A549 (cell line): ENCODE measurements around the gene PRLR. TPM values are rescaled to one million over a fixed set of nuclear protein-coding genes. Genes with fewer than 3 reads are reported as not detected.

Source experiments
- ATAC-seq, 2 experiments: fragments of 200-7000 bp in 1 of 2; fragments of >200 bp in 1 of 2; cut with Nextera tagmentation in 1 of 2; cut with Tn5 transposase in 1 of 2; 3 replicates each; pipeline versions ENCODE4 v1.8.0 to v1.9.1; 2018 to 2020; ENCODE audit warnings: mild to moderate bottlenecking in 1 of 2, moderate library complexity in 1 of 2
- CTCF ChIA-PET: fragments of 300-600 bp; sonication (Branson Sonifier 250); formaldehyde crosslinking; extraction: SDS; loops from one replicate; lab custom pipeline; 2021; ENCODE audit warnings: antibody characterized with exemption, inconsistent platforms; lab: Yijun Ruan, JAX
- POLR2A ChIA-PET: fragments of 350-600 bp; formaldehyde crosslinking; extraction: SDS; loops from one replicate; lab custom pipeline; 2021; ENCODE audit warnings: antibody characterized with exemption, inconsistent platforms; lab: Yijun Ruan, JAX
- DNase-seq, 2 experiments: peaks; one replicate each; pipeline versions ENCODE4 v3.0.0 to v3.0.0-alpha.2; 2011 to 2016; ENCODE audit warnings: low read depth in 1 of 2, low spot score in 1 of 2
- FAIRE-seq: peaks from 2 replicates; lab custom pipeline; 2011; peaks lifted over from hg19 to GRCh38; lab: Jason Lieb, UNC
- H3K27ac ChIP-seq, 2 experiments: fragments of >200 bp; sonication (Bioruptor Twin); formaldehyde crosslinking; 3 replicates each; pipeline ENCODE4 v1.5.1; 2016 to 2017
- H3K4me1 ChIP-seq: fragments of >200 bp; sonication (Bioruptor Twin); formaldehyde crosslinking; 3 replicates; pipeline ENCODE4 v1.6.1; 2016
- H3K4me2 ChIP-seq: fragments of >200 bp; sonication (Bioruptor Twin); formaldehyde crosslinking; 3 replicates; pipeline ENCODE4 v1.6.1; 2016
- H3K4me3 ChIP-seq: fragments of >200 bp; sonication (Bioruptor Twin); formaldehyde crosslinking; 3 replicates; pipeline ENCODE4 v1.5.1; 2016
- H3K9me3 ChIP-seq: fragments of >200 bp; sonication (Bioruptor Twin); formaldehyde crosslinking; 3 replicates; pipeline ENCODE4 v1.6.1; 2016
- CBX8 ChIP-seq: fragments of 200-600 bp; sonication (generic); IDR thresholded peaks from 2 replicates; pipeline ENCODE4 v1.6.1; 2016
- CHD2 ChIP-seq: fragments of 150-350 bp; IDR thresholded peaks from 2 replicates; pipeline ENCODE4 v1.6.1; 2014; ENCODE audit warnings: low read length; ENCODE audit not compliant: partially characterized antibody
- ESRRA ChIP-seq: fragments of 150-350 bp; IDR thresholded peaks from 2 replicates; pipeline ENCODE4 v1.6.1; 2014; ENCODE audit warnings: mild to moderate bottlenecking, low read length, borderline replicate concordance
- FOSB ChIP-seq: fragments of 250-450 bp; sonication (Bioruptor Pico); IDR thresholded peaks from 2 replicates; pipeline ENCODE4 v1.5.0; 2020; ENCODE audit warnings: mild to moderate bottlenecking, moderate library complexity
- FOSL2 ChIP-seq, 2 experiments: fragments of 450-650 bp in 1 of 2; fragments of >200 bp in 1 of 2; sonication (Bioruptor Twin) in 1 of 2; formaldehyde crosslinking; IDR thresholded peaks; 2 replicates each; pipeline versions ENCODE4 v1.5.0 to v1.6.1; 2016 to 2020; ENCODE audit warnings: mild to moderate bottlenecking in 1 of 2, moderate library complexity in 1 of 2
- HDAC2 ChIP-seq: fragments of 200-600 bp; sonication (generic); IDR thresholded peaks from 2 replicates; pipeline ENCODE4 v1.6.1; 2016
- HES2 ChIP-seq: fragments of >200 bp; sonication (Bioruptor Twin); formaldehyde crosslinking; IDR thresholded peaks from 2 replicates; pipeline ENCODE4 v1.6.1; 2016
- HEYL ChIP-seq: fragments of 250-450 bp; sonication (Bioruptor Pico); IDR thresholded peaks from 2 replicates; pipeline ENCODE4 v1.8.0; 2021; ENCODE audit warnings: mild to moderate bottlenecking, moderate library complexity
- HMGXB4 ChIP-seq: fragments of 250-450 bp; sonication (Bioruptor Pico); IDR thresholded peaks from 2 replicates; pipeline ENCODE4 v1.5.0; 2021; ENCODE audit warnings: mild to moderate bottlenecking, moderate library complexity, borderline replicate concordance
- HOXA7 ChIP-seq: fragments of 250-450 bp; sonication (Bioruptor Pico); IDR thresholded peaks from 2 replicates; pipeline ENCODE4 v1.5.0; 2020; ENCODE audit warnings: mild to moderate bottlenecking, moderate library complexity
- HOXB13 ChIP-seq: fragments of 250-450 bp; sonication (Bioruptor Pico); IDR thresholded peaks from 2 replicates; pipeline ENCODE4 v1.5.0; 2020; ENCODE audit warnings: low read depth, mild to moderate bottlenecking, moderate library complexity
- HOXB5 ChIP-seq: fragments of 250-450 bp; sonication (Bioruptor Pico); IDR thresholded peaks from 2 replicates; pipeline ENCODE4 v1.5.0; 2020; ENCODE audit warnings: mild to moderate bottlenecking, moderate library complexity
- JUNB ChIP-seq: fragments of >200 bp; sonication (Bioruptor Twin); formaldehyde crosslinking; IDR thresholded peaks from 2 replicates; pipeline ENCODE4 v1.6.1; 2016
- MAX ChIP-seq: IDR thresholded peaks from 2 replicates; pipeline ENCODE4 v1.6.1; 2012
- MAZ ChIP-seq: fragments of 150-350 bp; IDR thresholded peaks from 2 replicates; pipeline ENCODE4 v1.6.1; 2014; ENCODE audit warnings: antibody characterized with exemption, low read depth, low read length, borderline replicate concordance
- MYC ChIP-seq: IDR thresholded peaks from 2 replicates; pipeline ENCODE4 v1.6.1; 2012; ENCODE audit warnings: mild to moderate bottlenecking, inconsistent platforms, low read length, improper control_type of control experiment, borderline replicate concordance
- NFE2L2 ChIP-seq: fragments of 150-350 bp; conservative IDR thresholded peaks from 2 replicates; pipeline ENCODE4 v1.6.1; 2014; ENCODE audit warnings: low read length
- POLR2A ChIP-seq: IDR thresholded peaks from 2 replicates; pipeline ENCODE4 v1.6.1; 2012; ENCODE audit warnings: mild to moderate bottlenecking, low read length
- RCOR1 ChIP-seq: fragments of 150-350 bp; IDR thresholded peaks from 2 replicates; pipeline ENCODE4 v1.6.1; 2014; ENCODE audit warnings: antibody characterized with exemption, low read length, low read depth
- REST ChIP-seq: fragments of 200-600 bp; sonication (generic); IDR thresholded peaks from 2 replicates; pipeline ENCODE4 v1.6.1; 2016; ENCODE audit warnings: antibody characterized with exemption, mild to moderate bottlenecking, moderate library complexity
- RNF2 ChIP-seq: fragments of 200-600 bp; sonication (generic); IDR thresholded peaks from 2 replicates; pipeline ENCODE4 v1.6.1; 2016; ENCODE audit warnings: low read depth, mild to moderate bottlenecking, antibody characterized with exemption, moderate library complexity, borderline replicate concordance
- SREBF2 ChIP-seq: fragments of 450-650 bp; IDR thresholded peaks from 2 replicates; pipeline ENCODE4 v1.6.1; 2014; ENCODE audit warnings: mild to moderate bottlenecking, moderate library complexity
- TP53 ChIP-seq: fragments of 250-450 bp; sonication (Bioruptor Pico); IDR thresholded peaks from 2 replicates; pipeline ENCODE4 v1.5.0; 2021; ENCODE audit warnings: mild to moderate bottlenecking, moderate library complexity
- WGBS: methylation state at CpG from one replicate; pipeline ENCODE4 v1.1.6; 2017; ENCODE audit errors: missing lambda C conversion rate; 5-methylcytosine and 5-hydroxymethylcytosine counted together
- polyA plus RNA-seq, 4 experiments: library from polyadenylated mRNA; depleted of rRNA in 3 of 4; stranded (reverse); fragments of >200 nt; fragmentation: RNase III in 1 of 4; extraction: RNeasy Plus Mini Kit Qiagen cat#74134 plus additional on column Dnase treatment in 1 of 4; gene quantifications; 2 replicates in 3 of 4; 3 replicates in 1 of 4; pipeline ENCODE4 v1.2.3, GENCODE V29; 2011 to 2017

PRLR gene
- polyA plus RNA-seq, 2 of the 4 experiments (the other 2 are of a cell fraction), result 0.09 TPM; not detected in 1

GRCh38 chr5:35067985-35068384 lies 162.3 kb downstream of the PRLR start:
- Histone ChIP-seq H3K4me1 (no peaks in the 10 kb centered on the region), H3K9me3 (no peaks in the 10 kb centered on the region), H3K4me2 (no peak overlapping the region), H3K27ac (no peak overlapping the region), H3K4me3 (no peak overlapping the region)
- ATAC-seq (no peak), DNase-seq (no peak), FAIRE-seq (no peak)
- CTCF ChIA-PET, result interaction anchor here (0.6 kb wide), 1 partner anchor 14 kb away, joined by 3 read pairs; no protein-coding TSS in a partner anchor
- TF ChIP-seq HES2, result no peak
- no peak for TF ChIP-seq HOXB5 (CRISPR knock-in tag)
- TF ChIP-seq HOXB13, result no peak
- TF ChIP-seq SREBF2, result no peak
- TF ChIP-seq RCOR1, result no peak
- no peak for TF ChIP-seq CHD2
- TF ChIP-seq MAZ, result no peak
- TF ChIP-seq NFE2L2, result no peak
- TF ChIP-seq JUNB, result no peak
- no peak for TF ChIP-seq HOXA7 (CRISPR knock-in tag)
- TF ChIP-seq HDAC2, result no peak
- no peak for TF ChIP-seq TP53 (CRISPR knock-in tag)
- no peak for TF ChIP-seq POLR2A
- TF ChIP-seq RNF2, result no peak
- no peak for TF ChIP-seq REST
- TF ChIP-seq MAX, result no peak
- TF ChIP-seq MYC, result no peak
- no peak for TF ChIP-seq FOSL2 (IDR thresholded peaks at IDR 0.05)
- no peak for TF ChIP-seq FOSL2 (CRISPR knock-in tag; IDR thresholded peaks at IDR 0.05)
- TF ChIP-seq FOSB (CRISPR knock-in tag), result no peak
- WGBS, result 15% methylated on average over 2 of the region's 2 CpGs
- POLR2A ChIA-PET, result no interaction called here

- Histone ChIP-seq H3K4me2 (no peak overlapping the region), H3K4me3 (no peak overlapping the region), H3K9me3 (no peaks in the 10 kb centered on the region), H3K4me1 (no peaks in the 10 kb centered on the region), H3K27ac (no peak overlapping the region)
- ATAC-seq (no peak), FAIRE-seq (no peak), DNase-seq (no peak)
- ChIA-PET CTCF (no interaction called here), POLR2A (no interaction called here)
- no peak for TF ChIP-seq CBX8
- no peak for TF ChIP-seq JUNB
- no peak for TF ChIP-seq ESRRA
- no peak for TF ChIP-seq HMGXB4
- TF ChIP-seq REST, result no peak
- no peak for TF ChIP-seq TP53 (CRISPR knock-in tag)
- TF ChIP-seq HEYL (CRISPR knock-in tag), result no peak
- 36% methylated on average over 4 of the region's 5 CpGs for WGBS
Observed at GRCh38 chr5:35066260-35066795, 164.0 kb downstream of the PRLR start.
